Stomach (tissue), 9 donors: ENCODE measurements around the gene MACROD1. TPM values are rescaled to one million over a fixed set of nuclear protein-coding genes. Genes with fewer than 3 reads are reported as not detected.

Source experiments
- DNase-seq, 2 donors: peaks; one replicate each; pipeline versions ENCODE4 v3.0.0 to v3.0.0-alpha.2; 2013 to 2019
- H3K27ac ChIP-seq, 5 donors: fragments of 200-600 bp in 4 of 5; sonication (generic) in 4 of 5; one replicate each; pipeline ENCODE4 v1.5.1; 2013 to 2019; ENCODE audit warnings: mild to moderate bottlenecking in 1 of 5, moderate library complexity in 1 of 5
- H3K27me3 ChIP-seq, 3 donors: fragments of 200-600 bp; sonication (generic); one replicate each; pipeline ENCODE4 v1.5.1; 2017 to 2019; ENCODE audit warnings: mixed run types in 1 of 3
- H3K36me3 ChIP-seq, 4 donors: fragments of 200-600 bp; sonication (generic); 1 replicate in 3 of 4; 2 replicates in 1 of 4; pipeline ENCODE4 v1.5.1; 2016 to 2019
- H3K4me1 ChIP-seq, 4 donors: fragments of 200-600 bp; sonication (generic); one replicate each; pipeline ENCODE4 v1.5.1; 2016 to 2019
- H3K4me3 ChIP-seq, 4 donors: fragments of 200-600 bp; sonication (generic) in 3 of 4; one replicate each; pipeline ENCODE4 v1.5.1; 2016 to 2019; ENCODE audit warnings: mild to moderate bottlenecking in 1 of 4
- H3K9me3 ChIP-seq, 4 donors: fragments of 200-600 bp; sonication (generic); one replicate each; pipeline ENCODE4 v1.5.1; 2016 to 2019
- CTCF ChIP-seq, 7 experiments: fragments of 450-650 bp in 4 of 7; fragments of 200-600 bp in 3 of 7; sonication (generic) in 3 of 7; IDR thresholded peaks; one replicate each; pipeline ENCODE4 v1.5.1; 2016 to 2019; ENCODE audit warnings: antibody characterized with exemption in 7 of 7, control low read depth in 2 of 7, mild to moderate bottlenecking in 1 of 7
- EP300 ChIP-seq: sonication (generic); formaldehyde crosslinking; IDR thresholded peaks from one replicate; pipeline ENCODE4 v1.6.1; 2017; ENCODE audit warnings: antibody characterized with exemption
- POLR2A ChIP-seq, 4 donors: fragments of 450-650 bp; IDR thresholded peaks; one replicate each; pipeline ENCODE4 v1.6.1; 2016; ENCODE audit warnings: antibody characterized with exemption in 4 of 4, control low read depth in 2 of 4, mild to moderate bottlenecking in 1 of 4, moderate library complexity in 1 of 4
- POLR2AphosphoS5 ChIP-seq, 3 donors: sonication (generic); formaldehyde crosslinking; IDR thresholded peaks; one replicate each; pipeline ENCODE4 v1.6.1; 2016; ENCODE audit warnings: antibody characterized with exemption in 3 of 3
- WGBS, 5 donors: extraction: QIAGEN DNeasy Blood & Tissue Kit in 3 of 5; methylation state at CpG; one replicate each; pipeline versions ENCODE4 v1.1.5 to v1.1.7; 2013 to 2018; 5-methylcytosine and 5-hydroxymethylcytosine counted together
- intact Hi-C: fragments of 100-400 bp; cut with DNase I; formaldehyde crosslinking; loops from one replicate; pipeline ENCODE4 v1.15.1; 2023; ENCODE audit warnings: low total_unique reads
- polyA plus RNA-seq, 3 donors: library from polyadenylated mRNA; stranded (reverse); fragments of 200-250 nt; gene quantifications; one replicate each; pipeline ENCODE4 v1.2.3, GENCODE V29; 2013
- total RNA-seq, 5 donors: library from RNA; depleted of rRNA; stranded (reverse); fragments of >200 nt; gene quantifications; one replicate each; pipeline versions ENCODE4 v1.1.0 to v1.2.3, GENCODE V29; 2014 to 2016
- donor health status: healthy with polysubstance abuse.
- donor health status: Bipolar disorder and iron deficiency.
- donor health status: healthy.

Gene MACROD1
- total and polyA plus RNA-seq, 8 donors, result 18.0 to 283 (median 47.4) TPM

- peaks cover 8 to 19% (median 12%) of the 10 kb centered on the region in 4 donors for H3K4me1 ChIP-seq
- intact Hi-C loops, result no loop called here
- H3K27me3 ChIP-seq, result no peaks in the 10 kb centered on the region
- no peaks in the 10 kb centered on the region for H3K36me3 ChIP-seq
- no peak overlapping the region for H3K27ac ChIP-seq
- DNase-seq, result no peak
- TF ChIP-seq CTCF (IDR thresholded peaks at IDR 0.05) (no peak), EP300 (no peak), POLR2A (IDR thresholded peaks at IDR 0.05) (no peak), POLR2AphosphoS5 (IDR thresholded peaks at IDR 0.05) (no peak)
- H3K9me3 ChIP-seq, result no peaks in the 10 kb centered on the region
- 93 to 94% (median 94%) methylated on average over 16 of the region's 16 CpGs for WGBS, 5 donors
- H3K4me3 ChIP-seq, result no peak overlapping the region
These were observed 152.6 kb downstream of the MACROD1 start for GRCh38 chr11:64013141-64013896.

GRCh38 chr11:64011371-64011770, 154.5 kb downstream of the MACROD1 start:
- Histone ChIP-seq H3K4me1 (peaks cover 15 to 27% (median 20%) of the 10 kb centered on the region in 4 donors), H3K9me3 (no peaks in the 10 kb centered on the region), H3K4me3 (no peak overlapping the region), H3K27me3 (peaks cover 0 to 18% (median 0%) of the 10 kb centered on the region in 3 donors), H3K36me3 (no peaks in the 10 kb centered on the region), H3K27ac (no peak overlapping the region)
- TF ChIP-seq CTCF (IDR thresholded peaks at IDR 0.05), result no peak
- TF ChIP-seq POLR2A (IDR thresholded peaks at IDR 0.05), result no peak
- TF ChIP-seq EP300, result no peak
- no peak for TF ChIP-seq POLR2AphosphoS5 (IDR thresholded peaks at IDR 0.05)
- intact Hi-C loops, result no loop called here
- no peak for DNase-seq
- WGBS, 5 donors, result 50 to 71% (median 58%) methylated on average over 8 of the region's 8 CpGs

GRCh38 chr11:64010783-64011182, 155.1 kb downstream of the MACROD1 start:
- Histone ChIP-seq H3K4me3 (no peak overlapping the region), H3K4me1 (peaks cover 15 to 27% (median 20%) of the 10 kb centered on the region in 4 donors), H3K36me3 (no peaks in the 10 kb centered on the region), H3K27me3 (peaks cover 0 to 23% (median 0%) of the 10 kb centered on the region in 3 donors), H3K9me3 (no peaks in the 10 kb centered on the region), H3K27ac (no peak overlapping the region)
- DNase-seq, result no peak
- intact Hi-C loops, result no loop called here
- 96 to 100% (median 97%) methylated on average over 2 of the region's 2 CpGs for WGBS, 5 donors
- TF ChIP-seq CTCF (IDR thresholded peaks at IDR 0.05), result no peak
- no peak for TF ChIP-seq EP300
- no peak for TF ChIP-seq POLR2AphosphoS5 (IDR thresholded peaks at IDR 0.05)
- TF ChIP-seq POLR2A (IDR thresholded peaks at IDR 0.05), result no peak

GRCh38 chr11:64009710-64010109, 156.2 kb downstream of the MACROD1 start:
- WGBS, 5 donors, result 94 to 98% (median 97%) methylated on average over 8 of the region's 8 CpGs
- Histone ChIP-seq H3K36me3 (no peaks in the 10 kb centered on the region), H3K27me3 (peaks cover 0 to 28% (median 0%) of the 10 kb centered on the region in 3 donors), H3K27ac (no peak overlapping the region), H3K4me1 (peaks cover 15 to 27% (median 20%) of the 10 kb centered on the region in 4 donors), H3K9me3 (no peaks in the 10 kb centered on the region), H3K4me3 (no peak overlapping the region)
- intact Hi-C loops, result no loop called here
- no peak for DNase-seq
- TF ChIP-seq POLR2A (IDR thresholded peaks at IDR 0.05), result no peak
- TF ChIP-seq CTCF (IDR thresholded peaks at IDR 0.05), result no peak
- no peak for TF ChIP-seq POLR2AphosphoS5 (IDR thresholded peaks at IDR 0.05)
- TF ChIP-seq EP300, result no peak
